Lower leg skin (tissue), 4 donors: ENCODE results near the gene RCOR1. TPM values are rescaled to one million over a fixed set of nuclear protein-coding genes. Genes with fewer than 3 reads are reported as not detected.
"Not testable (repeated sequence)": the region's sequence is repeated elsewhere in the genome, so short reads cannot be mapped to it uniquely, and the experiment has no call there.

Experiments used
- DNase-seq, 2 donors: peaks; one replicate each; pipeline ENCODE4 v3.0.0-alpha.2; 2019; ENCODE audit warnings: low spot score in 2 of 2
- H3K4me3 ChIP-seq: fragments of 200-600 bp; sonication (generic); 2 replicates; pipeline ENCODE4 v1.5.1; 2017; ENCODE audit warnings: mild to moderate bottlenecking, low read depth; ENCODE audit not compliant: poor library complexity, severe bottlenecking
- CTCF ChIP-seq, 3 donors: fragments of 450-650 bp; IDR thresholded peaks; one replicate each; pipeline ENCODE4 v1.5.1; 2016; ENCODE audit warnings: antibody characterized with exemption in 3 of 3, mild to moderate bottlenecking in 3 of 3, moderate library complexity in 2 of 3
- POLR2A ChIP-seq, 2 donors: fragments of 450-650 bp; IDR thresholded peaks; one replicate each; pipeline ENCODE4 v1.6.1; 2016 to 2017; ENCODE audit warnings: antibody characterized with exemption in 2 of 2, mild to moderate bottlenecking in 1 of 2, moderate library complexity in 1 of 2
- WGBS, 2 donors: methylation state at CpG; one replicate each; pipeline ENCODE4 v1.1.5; 2018; 5-methylcytosine and 5-hydroxymethylcytosine counted together
- intact Hi-C: fragments of 100-400 bp; cut with DNase I; formaldehyde crosslinking; loops from one replicate; pipeline ENCODE4 v1.15.0; 2023; ENCODE audit warnings: low total_unique reads
- total RNA-seq, 4 donors: library from RNA; depleted of rRNA; stranded (reverse); fragments of >200 nt; gene quantifications; one replicate each; pipeline ENCODE4 v1.1.0, GENCODE V29; 2016

RCOR1 gene
- total RNA-seq, 4 donors from 2014 or later: 20.1 to 25.3 (median 22.9) TPM

- TF ChIP-seq CTCF (IDR thresholded peaks at IDR 0.05) (no peak), POLR2A (IDR thresholded peaks at IDR 0.05) (no peak)
- H3K4me3 ChIP-seq: no peak overlapping the region
- WGBS, 2 donors: 53 to 58% methylated on average over 4 of the region's 4 CpGs
- DNase-seq: no peak
- intact Hi-C loops: no loop called here
Measured at GRCh38 chr14:102633906-102634595, 41.6 kb downstream of the RCOR1 start.

- intact Hi-C loops, H3K4me3 ChIP-seq, DNase-seq: not testable (repeated sequence)
- 95 to 99% methylated on average over 6 of the region's 6 CpGs for WGBS, 2 donors
Measured at GRCh38 chr14:102639611-102640010, 47.2 kb downstream of the RCOR1 start.

GRCh38 chr14:102644523-102644922 lies 52.1 kb downstream of the RCOR1 start:
- intact Hi-C loops: no loop called here
- DNase-seq: no peak
- TF ChIP-seq CTCF (IDR thresholded peaks at IDR 0.05): no peak
- TF ChIP-seq POLR2A (IDR thresholded peaks at IDR 0.05): no peak
- no peak overlapping the region for H3K4me3 ChIP-seq
- 88 to 90% methylated on average over 3 of the region's 3 CpGs for WGBS, 2 donors

GRCh38 chr14:102645746-102646440 lies 53.4 kb downstream of the RCOR1 start:
- 67 to 85% methylated on average over 2 of the region's 2 CpGs for WGBS, 2 donors
- intact Hi-C loops: no loop called here
- H3K4me3 ChIP-seq: no peak overlapping the region
- DNase-seq: no peak
- TF ChIP-seq CTCF (IDR thresholded peaks at IDR 0.05): no peak
- no peak for TF ChIP-seq POLR2A (IDR thresholded peaks at IDR 0.05)

- H3K4me3 ChIP-seq: no peak overlapping the region
- 68 to 71% methylated on average over 3 of the region's 3 CpGs for WGBS, 2 donors
- no peak for DNase-seq
- intact Hi-C loops: no loop called here
- TF ChIP-seq CTCF (IDR thresholded peaks at IDR 0.05) (no peak), POLR2A (IDR thresholded peaks at IDR 0.05) (no peak)
Measured at GRCh38 chr14:102646615-102647014, 54.2 kb downstream of the RCOR1 start.

- intact Hi-C loops: no loop called here
- WGBS, 2 donors: 34 to 37% methylated on average over 3 of the region's 3 CpGs
- DNase-seq: no peak
- H3K4me3 ChIP-seq: no peak overlapping the region
- TF ChIP-seq POLR2A (IDR thresholded peaks at IDR 0.05): no peak
- no peak for TF ChIP-seq CTCF (IDR thresholded peaks at IDR 0.05)
Measured at GRCh38 chr14:102652194-102652593, 59.7 kb downstream of the RCOR1 start.
